Hematopoietic multipotent progenitor cell (in vitro differentiated cells): ENCODE measurements around the gene FBP1. TPM values are rescaled to one million over a fixed set of nuclear protein-coding genes. Genes with fewer than 3 reads are reported as not detected.
"Not testable (repeated sequence)": the region's sequence is repeated elsewhere in the genome, so short reads cannot be mapped to it uniquely, and the experiment has no call there.

Experiments used
- DNase-seq, 3 donors: peaks; one replicate each; pipeline ENCODE4 v3.0.0-alpha.2; 2011 to 2015; ENCODE audit warnings: low read depth in 2 of 3, low spot score in 2 of 3
- total RNA-seq: library from RNA; depleted of rRNA; stranded (reverse); fragments of >200 nt; gene quantifications from one replicate; pipeline ENCODE4 v1.2.3, GENCODE V29; 2012

FBP1 gene
- total RNA-seq, 1 donor: 0.54 TPM

- no peak for DNase-seq
Measured at GRCh38 chr9:94586316-94586715, 53.0 kb downstream of the FBP1 start.

- no peak for DNase-seq
Measured at GRCh38 chr9:94584555-94584954, 54.8 kb downstream of the FBP1 start.

GRCh38 chr9:94581728-94582127, 57.6 kb downstream of the FBP1 start:
- no peak for DNase-seq

GRCh38 chr9:94577571-94577970, 61.7 kb downstream of the FBP1 start:
- no peak for DNase-seq

- no peak for DNase-seq
Measured at GRCh38 chr9:94577036-94577435, 62.3 kb downstream of the FBP1 start.

GRCh38 chr9:94576131-94576530, 63.2 kb downstream of the FBP1 start:
- DNase-seq: peak in 1 of 3 donors; percentile 4

- no peak for DNase-seq
Measured at GRCh38 chr9:94568972-94569712, 70.2 kb downstream of the FBP1 start.

GRCh38 chr9:94568250-94568889, 70.9 kb downstream of the FBP1 start:
- no peak for DNase-seq

- DNase-seq: no peak
Measured at GRCh38 chr9:94567271-94567670, 72.0 kb downstream of the FBP1 start.

- no peak for DNase-seq
Measured at GRCh38 chr9:94566550-94566949, 72.8 kb downstream of the FBP1 start.

GRCh38 chr9:94564279-94564678, 75.0 kb downstream of the FBP1 start:
- not testable (repeated sequence) for DNase-seq

GRCh38 chr9:94563548-94563947, 75.8 kb downstream of the FBP1 start:
- peak in 2 of 3 donors; percentile 5 to 44 for DNase-seq

GRCh38 chr9:94560237-94560636, 79.1 kb downstream of the FBP1 start:
- DNase-seq: no peak

GRCh38 chr9:94557376-94557775, 81.9 kb downstream of the FBP1 start:
- no peak for DNase-seq

GRCh38 chr9:94554439-94555331, 84.6 kb downstream of the FBP1 start, which contains the start of gene PCAT7:
Gene PCAT7 (plus strand): TSS chr9:94555083.
- DNase-seq: peak in 2 of 3 donors; percentile 49 to 63

GRCh38 chr9:94554078-94554438, 85.3 kb downstream of the FBP1 start:
- DNase-seq: peak in 1 of 3 donors; percentile 2

Other genes starting within 250 kb of the FBP1 start
- gene PCAT7, start 84.4 kb downstream of the FBP1 start, total RNA-seq: under 0.01 TPM
- not detected for gene FBP2, start 45.7 kb downstream of the FBP1 start, total RNA-seq
- gene AOPEP, start 87.2 kb upstream of the FBP1 start, total RNA-seq: 20.7 TPM